Measurements from ENCODE around the gene ATXN7L1. TPM values are rescaled to one million over a fixed set of nuclear protein-coding genes. Genes with fewer than 3 reads are reported as not detected.
"Not testable (repeated sequence)": the region's sequence is repeated elsewhere in the genome, so short reads cannot be mapped to it uniquely, and the experiment has no call there.

Gene ATXN7L1
- total and polyA plus RNA-seq, 2 donors: 7.2 to 7.8 TPM

DNA sequence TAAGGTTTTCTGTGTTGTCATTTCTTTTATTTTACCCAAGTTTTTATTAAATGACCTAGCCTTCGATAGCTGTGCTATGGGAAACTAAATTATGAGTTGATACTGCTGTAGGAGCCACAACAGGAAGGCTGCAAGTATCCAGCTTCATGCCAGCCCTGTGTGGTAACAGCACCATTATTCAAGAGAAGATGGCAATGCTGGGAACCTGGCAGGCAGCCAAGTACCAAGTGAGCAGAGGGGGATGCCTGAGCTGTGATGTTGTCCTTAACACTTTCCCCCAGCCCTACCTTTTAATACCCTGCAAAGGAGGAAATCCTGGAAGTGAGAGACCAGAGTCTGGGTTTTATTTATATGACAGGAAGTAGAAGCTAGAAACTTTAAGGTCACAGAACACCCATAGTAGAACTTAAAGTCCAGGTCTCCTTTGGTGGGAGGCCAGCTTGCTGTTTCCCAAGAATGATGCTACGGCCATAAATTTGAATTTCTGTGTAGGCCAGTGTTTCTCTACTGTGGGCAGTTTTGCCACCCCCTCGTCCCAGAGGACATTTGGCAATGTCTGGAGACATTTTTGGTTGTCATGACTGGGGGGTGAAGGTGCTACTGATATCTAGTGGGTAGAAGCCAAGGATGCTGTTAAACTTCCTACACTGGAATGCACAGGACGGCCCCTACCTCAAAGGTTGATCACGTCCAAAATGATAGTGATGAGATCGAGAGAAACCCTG lies 9.2 kb upstream of the ATXN7L1 start:
- DNase-seq (ENCODE audit: low read depth in 6 of 9, low spot score in 9 of 9): no peak
- 82% methylated on average over 6 of the region's 6 CpGs for WGBS
- Histone ChIP-seq H3K36me3 (ENCODE audit: control insufficient read depth in 2 of 2, insufficient read depth in 2 of 2, low read length in 1 of 2) (no peaks in the 10 kb centered on the region), H3K9me3 (ENCODE audit: control insufficient read depth in 2 of 2, insufficient read depth in 1 of 2, low read length in 1 of 2) (no peaks in the 10 kb centered on the region), H3K27me3 (ENCODE audit: control insufficient read depth in 2 of 2, insufficient read depth in 1 of 2, low read length in 1 of 2) (peaks cover 0 to 12% of the 10 kb centered on the region in 2 donors), H3K4me3 (ENCODE audit: low read length in 2 of 2) (no peak overlapping the region), H3K4me1 (ENCODE audit: control insufficient read depth in 2 of 2, insufficient read depth in 2 of 2, low read length in 2 of 2) (peaks cover 0 to 4% of the 10 kb centered on the region in 2 donors), H3K27ac (ENCODE audit: low read depth in 1 of 2, low read length in 1 of 2) (peak overlapping the region in 1 of 2 donors; percentile 12)

DNA sequence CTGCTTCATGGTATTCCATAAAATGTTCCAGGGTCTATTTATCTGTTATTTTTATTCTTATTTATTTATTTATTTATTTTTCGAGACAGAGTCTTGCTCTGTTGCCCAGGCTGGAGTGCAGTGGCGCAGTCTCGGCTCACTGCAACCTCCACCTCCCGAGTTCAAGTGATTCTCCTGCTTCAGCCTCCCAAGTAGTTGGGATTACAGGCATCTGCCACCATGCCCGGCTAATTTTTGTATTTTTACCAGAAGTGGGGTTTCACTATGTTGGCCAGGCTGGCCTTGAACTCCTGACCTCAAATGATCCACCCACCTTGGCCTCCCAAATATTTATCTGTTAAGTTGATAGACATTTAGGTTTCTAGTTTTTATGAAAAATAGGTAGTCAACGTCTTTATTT lies 6.8 kb upstream of the ATXN7L1 start:
- H3K4me1 ChIP-seq (ENCODE audit: control insufficient read depth in 2 of 2, insufficient read depth in 2 of 2, low read length in 2 of 2); H3K36me3 ChIP-seq (ENCODE audit: control insufficient read depth in 2 of 2, insufficient read depth in 2 of 2, low read length in 1 of 2); H3K27ac ChIP-seq (ENCODE audit: low read depth in 1 of 2, low read length in 1 of 2); H3K9me3 ChIP-seq (ENCODE audit: control insufficient read depth in 2 of 2, insufficient read depth in 1 of 2, low read length in 1 of 2); DNase-seq (ENCODE audit: low read depth in 6 of 9, low spot score in 9 of 9); H3K4me3 ChIP-seq (ENCODE audit: low read length in 2 of 2): not testable (repeated sequence)
- peaks cover 12 to 29% of the 10 kb centered on the region in 2 donors for H3K27me3 ChIP-seq (ENCODE audit: control insufficient read depth in 2 of 2, insufficient read depth in 1 of 2, low read length in 1 of 2)
- 88% methylated on average over 6 of the region's 6 CpGs for WGBS

GRCh38 chr7:105881439-105881838 lies 5.0 kb upstream of the ATXN7L1 start:
- 91% methylated on average over 1 of the region's 1 CpG for WGBS
- no peak overlapping the region for H3K27ac ChIP-seq (ENCODE audit: low read depth in 1 of 2, low read length in 1 of 2)
- H3K4me1 ChIP-seq (ENCODE audit: control insufficient read depth in 2 of 2, insufficient read depth in 2 of 2, low read length in 2 of 2): peaks cover 4 to 11% of the 10 kb centered on the region in 2 donors
- no peak for DNase-seq (ENCODE audit: low read depth in 6 of 9, low spot score in 9 of 9)
- no peaks in the 10 kb centered on the region for H3K36me3 ChIP-seq (ENCODE audit: control insufficient read depth in 2 of 2, insufficient read depth in 2 of 2, low read length in 1 of 2)
- H3K9me3 ChIP-seq (ENCODE audit: control insufficient read depth in 2 of 2, insufficient read depth in 1 of 2, low read length in 1 of 2): no peaks in the 10 kb centered on the region
- H3K27me3 ChIP-seq (ENCODE audit: control insufficient read depth in 2 of 2, insufficient read depth in 1 of 2, low read length in 1 of 2): peaks cover 27 to 44% of the 10 kb centered on the region in 2 donors
- H3K4me3 ChIP-seq (ENCODE audit: low read length in 2 of 2): no peak overlapping the region

DNA sequence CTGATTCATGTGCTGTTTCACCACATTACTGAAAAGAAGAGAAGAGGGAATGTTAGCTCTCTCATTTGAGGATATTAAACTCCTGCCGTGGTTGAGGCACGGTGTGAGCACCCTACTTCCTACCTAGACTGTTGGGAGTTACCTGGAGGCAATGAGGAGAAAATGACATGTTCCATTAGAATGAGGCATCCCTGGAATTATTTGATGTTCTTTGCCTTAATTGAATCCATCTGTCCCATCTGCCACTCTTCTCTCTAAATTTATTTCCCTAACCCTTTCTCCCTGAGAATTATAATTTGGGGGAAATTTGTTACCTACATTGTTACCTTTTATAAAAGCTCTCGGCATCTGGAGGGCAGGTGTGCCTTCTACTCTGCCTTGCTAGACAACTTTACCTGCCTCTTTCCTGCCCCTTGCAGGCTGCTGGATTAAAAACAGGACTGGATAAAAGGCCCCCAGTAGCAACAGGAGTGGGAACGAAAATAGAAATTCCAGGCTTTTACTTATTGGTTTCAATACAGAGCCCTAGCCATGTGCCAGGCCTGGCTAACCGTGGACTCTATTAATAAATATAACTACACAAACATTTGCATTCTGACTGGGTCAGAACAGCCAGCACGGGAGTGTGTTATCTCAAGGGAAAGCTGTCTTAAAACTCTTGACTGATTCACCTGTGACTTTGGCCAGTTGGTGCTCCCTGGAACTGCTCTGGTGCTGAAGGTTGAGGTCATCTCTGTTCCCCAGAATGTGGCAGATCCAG lies 4.4 kb upstream of the ATXN7L1 start:
- no peak overlapping the region for H3K27ac ChIP-seq (ENCODE audit: low read depth in 1 of 2, low read length in 1 of 2)
- no peaks in the 10 kb centered on the region for H3K36me3 ChIP-seq (ENCODE audit: control insufficient read depth in 2 of 2, insufficient read depth in 2 of 2, low read length in 1 of 2)
- peaks cover 6 to 15% of the 10 kb centered on the region in 2 donors for H3K4me1 ChIP-seq (ENCODE audit: control insufficient read depth in 2 of 2, insufficient read depth in 2 of 2, low read length in 2 of 2)
- H3K9me3 ChIP-seq (ENCODE audit: control insufficient read depth in 2 of 2, insufficient read depth in 1 of 2, low read length in 1 of 2): no peaks in the 10 kb centered on the region
- peaks cover 27 to 47% of the 10 kb centered on the region in 2 donors for H3K27me3 ChIP-seq (ENCODE audit: control insufficient read depth in 2 of 2, insufficient read depth in 1 of 2, low read length in 1 of 2)
- H3K4me3 ChIP-seq (ENCODE audit: low read length in 2 of 2): no peak overlapping the region
- 96% methylated on average over 6 of the region's 6 CpGs for WGBS
- no peak for DNase-seq (ENCODE audit: low read depth in 6 of 9, low spot score in 9 of 9)

- no peak for DNase-seq (ENCODE audit: low read depth in 6 of 9, low spot score in 9 of 9)
- Histone ChIP-seq H3K4me1 (ENCODE audit: control insufficient read depth in 2 of 2, insufficient read depth in 2 of 2, low read length in 2 of 2) (peaks cover 6 to 20% of the 10 kb centered on the region in 2 donors), H3K36me3 (ENCODE audit: control insufficient read depth in 2 of 2, insufficient read depth in 2 of 2, low read length in 1 of 2) (no peaks in the 10 kb centered on the region), H3K4me3 (ENCODE audit: low read length in 2 of 2) (no peak overlapping the region), H3K27ac (ENCODE audit: low read depth in 1 of 2, low read length in 1 of 2) (no peak overlapping the region), H3K27me3 (ENCODE audit: control insufficient read depth in 2 of 2, insufficient read depth in 1 of 2, low read length in 1 of 2) (peaks cover 27 to 45% of the 10 kb centered on the region in 2 donors), H3K9me3 (ENCODE audit: control insufficient read depth in 2 of 2, insufficient read depth in 1 of 2, low read length in 1 of 2) (no peaks in the 10 kb centered on the region)
- WGBS: 97% methylated on average over 2 of the region's 2 CpGs
These were observed 3.4 kb upstream of the ATXN7L1 start for GRCh38 chr7:105879782-105880181.

- Histone ChIP-seq H3K4me1 (ENCODE audit: control insufficient read depth in 2 of 2, insufficient read depth in 2 of 2, low read length in 2 of 2) (peaks cover 6 to 20% of the 10 kb centered on the region in 2 donors), H3K4me3 (ENCODE audit: low read length in 2 of 2) (no peak overlapping the region), H3K27ac (ENCODE audit: low read depth in 1 of 2, low read length in 1 of 2) (no peak overlapping the region), H3K27me3 (ENCODE audit: control insufficient read depth in 2 of 2, insufficient read depth in 1 of 2, low read length in 1 of 2) (peaks cover 27 to 45% of the 10 kb centered on the region in 2 donors), H3K9me3 (ENCODE audit: control insufficient read depth in 2 of 2, insufficient read depth in 1 of 2, low read length in 1 of 2) (no peaks in the 10 kb centered on the region), H3K36me3 (ENCODE audit: control insufficient read depth in 2 of 2, insufficient read depth in 2 of 2, low read length in 1 of 2) (no peaks in the 10 kb centered on the region)
- DNase-seq (ENCODE audit: low read depth in 6 of 9, low spot score in 9 of 9): no peak
- 95% methylated on average over 2 of the region's 2 CpGs for WGBS
These were observed 2.6 kb upstream of the ATXN7L1 start for GRCh38 chr7:105878746-105879605.

DNA sequence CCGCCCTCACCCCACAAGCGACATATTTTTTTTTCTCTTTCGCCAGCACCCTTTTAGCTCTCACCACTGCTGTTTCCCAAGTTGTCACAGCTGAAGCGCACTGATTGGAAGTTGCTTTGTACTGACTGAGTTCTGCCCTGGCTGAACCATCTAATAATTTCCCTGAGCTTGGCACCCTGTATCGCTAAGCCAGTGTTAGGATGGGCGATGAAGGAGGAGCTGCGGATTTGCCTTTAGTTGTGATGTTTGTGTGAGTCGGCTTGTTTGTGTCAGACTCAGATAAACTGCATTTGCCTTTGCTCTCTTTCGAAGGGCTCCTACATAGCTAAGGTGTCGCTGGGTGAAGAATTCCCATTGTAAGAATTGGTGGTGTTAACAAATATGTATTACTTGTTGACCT lies 1.3 kb upstream of the ATXN7L1 start:
- Histone ChIP-seq H3K4me1 (ENCODE audit: control insufficient read depth in 2 of 2, insufficient read depth in 2 of 2, low read length in 2 of 2) (peaks cover 6 to 20% of the 10 kb centered on the region in 2 donors), H3K27ac (ENCODE audit: low read depth in 1 of 2, low read length in 1 of 2) (no peak overlapping the region), H3K27me3 (ENCODE audit: control insufficient read depth in 2 of 2, insufficient read depth in 1 of 2, low read length in 1 of 2) (peaks cover 27 to 45% of the 10 kb centered on the region in 2 donors), H3K36me3 (ENCODE audit: control insufficient read depth in 2 of 2, insufficient read depth in 2 of 2, low read length in 1 of 2) (no peaks in the 10 kb centered on the region), H3K9me3 (ENCODE audit: control insufficient read depth in 2 of 2, insufficient read depth in 1 of 2, low read length in 1 of 2) (no peaks in the 10 kb centered on the region), H3K4me3 (ENCODE audit: low read length in 2 of 2) (no peak overlapping the region)
- WGBS: 95% methylated on average over 10 of the region's 10 CpGs
- no peak for DNase-seq (ENCODE audit: low read depth in 6 of 9, low spot score in 9 of 9)

- Histone ChIP-seq H3K27ac (ENCODE audit: low read depth in 1 of 2, low read length in 1 of 2) (no peak overlapping the region), H3K4me1 (ENCODE audit: control insufficient read depth in 2 of 2, insufficient read depth in 2 of 2, low read length in 2 of 2) (peaks cover 6 to 20% of the 10 kb centered on the region in 2 donors), H3K9me3 (ENCODE audit: control insufficient read depth in 2 of 2, insufficient read depth in 1 of 2, low read length in 1 of 2) (no peaks in the 10 kb centered on the region), H3K27me3 (ENCODE audit: control insufficient read depth in 2 of 2, insufficient read depth in 1 of 2, low read length in 1 of 2) (peaks cover 27 to 45% of the 10 kb centered on the region in 2 donors), H3K4me3 (ENCODE audit: low read length in 2 of 2) (peak overlapping the region; percentile 48 to 74), H3K36me3 (ENCODE audit: control insufficient read depth in 2 of 2, insufficient read depth in 2 of 2, low read length in 1 of 2) (no peaks in the 10 kb centered on the region)
- no peak for DNase-seq (ENCODE audit: low read depth in 6 of 9, low spot score in 9 of 9)
- 4% methylated on average over 42 of the region's 42 CpGs for WGBS
These were observed 684 bp upstream of the ATXN7L1 start for GRCh38 chr7:105876964-105877601.
